HTERT RPE-1 (cell line): Measurements from ENCODE around the gene INS.
"Not testable (repeated sequence)": the region's sequence is repeated elsewhere in the genome, so short reads cannot be mapped to it uniquely, and the experiment has no call there.

Source experiments
- in situ Hi-C: fragments of 300-500 bp; cut with MboI; formaldehyde crosslinking; loops from 4 replicates; pipeline ENCODE4 v1.14.3; 2020; ENCODE audit warnings: low sequenced_read_pairs

INS gene

DNA sequence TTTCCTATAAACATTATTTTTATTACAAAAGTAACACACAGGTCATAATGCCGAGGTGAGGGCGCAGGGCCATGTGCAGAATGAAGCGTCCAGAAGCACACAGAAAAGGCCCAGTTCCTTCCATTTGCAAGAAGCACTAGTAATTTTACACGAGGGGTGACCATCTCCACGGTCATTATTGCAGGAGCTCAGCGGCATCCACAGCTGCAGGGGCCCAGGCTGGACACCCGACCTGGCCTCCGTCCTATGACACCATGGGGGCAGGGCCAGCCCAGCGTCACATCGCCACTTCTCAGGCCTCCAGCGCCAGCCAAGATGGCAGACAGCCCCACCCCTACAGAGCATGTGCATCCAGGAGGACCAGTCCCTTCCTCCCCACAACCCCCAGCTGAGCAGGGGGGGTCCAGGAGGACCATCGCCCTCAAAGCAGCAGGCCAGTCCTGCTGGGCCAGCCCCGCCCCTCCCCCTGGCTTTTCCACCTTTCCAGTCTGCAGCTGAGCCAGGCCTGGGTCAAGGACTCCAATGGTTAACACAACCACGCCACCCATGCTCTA, 25.3 kb downstream of the INS start:
- in situ Hi-C loops = no loop called here

DNA sequence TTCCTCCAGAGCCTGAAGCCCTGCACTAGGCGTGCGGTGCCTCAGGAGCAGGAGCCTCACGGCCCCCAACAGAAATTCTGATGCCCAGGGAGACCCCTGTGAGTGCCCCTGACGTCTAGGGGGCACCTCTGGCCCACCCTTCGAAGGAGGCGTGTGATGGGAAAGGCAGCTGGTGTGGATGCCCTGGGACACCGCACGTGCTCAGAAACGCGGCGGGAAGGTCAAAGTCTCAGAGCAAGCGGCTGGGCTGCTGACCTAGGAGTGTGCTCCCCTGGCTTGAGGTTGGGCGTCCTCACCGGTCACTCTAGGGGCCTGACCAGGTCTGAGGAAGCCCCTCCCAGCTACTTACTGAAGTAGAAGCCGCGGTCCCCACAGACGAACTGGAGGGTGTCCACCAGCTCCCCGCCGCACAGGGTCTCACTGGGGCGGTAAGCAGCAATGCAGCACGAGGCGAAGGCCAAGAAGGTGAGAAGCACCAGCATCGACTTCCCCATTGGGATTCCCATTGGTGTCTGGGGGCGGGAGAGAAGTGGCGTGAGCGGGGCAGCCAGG, 25.9 kb downstream of the INS start:
- in situ Hi-C loops = no loop called here

DNA sequence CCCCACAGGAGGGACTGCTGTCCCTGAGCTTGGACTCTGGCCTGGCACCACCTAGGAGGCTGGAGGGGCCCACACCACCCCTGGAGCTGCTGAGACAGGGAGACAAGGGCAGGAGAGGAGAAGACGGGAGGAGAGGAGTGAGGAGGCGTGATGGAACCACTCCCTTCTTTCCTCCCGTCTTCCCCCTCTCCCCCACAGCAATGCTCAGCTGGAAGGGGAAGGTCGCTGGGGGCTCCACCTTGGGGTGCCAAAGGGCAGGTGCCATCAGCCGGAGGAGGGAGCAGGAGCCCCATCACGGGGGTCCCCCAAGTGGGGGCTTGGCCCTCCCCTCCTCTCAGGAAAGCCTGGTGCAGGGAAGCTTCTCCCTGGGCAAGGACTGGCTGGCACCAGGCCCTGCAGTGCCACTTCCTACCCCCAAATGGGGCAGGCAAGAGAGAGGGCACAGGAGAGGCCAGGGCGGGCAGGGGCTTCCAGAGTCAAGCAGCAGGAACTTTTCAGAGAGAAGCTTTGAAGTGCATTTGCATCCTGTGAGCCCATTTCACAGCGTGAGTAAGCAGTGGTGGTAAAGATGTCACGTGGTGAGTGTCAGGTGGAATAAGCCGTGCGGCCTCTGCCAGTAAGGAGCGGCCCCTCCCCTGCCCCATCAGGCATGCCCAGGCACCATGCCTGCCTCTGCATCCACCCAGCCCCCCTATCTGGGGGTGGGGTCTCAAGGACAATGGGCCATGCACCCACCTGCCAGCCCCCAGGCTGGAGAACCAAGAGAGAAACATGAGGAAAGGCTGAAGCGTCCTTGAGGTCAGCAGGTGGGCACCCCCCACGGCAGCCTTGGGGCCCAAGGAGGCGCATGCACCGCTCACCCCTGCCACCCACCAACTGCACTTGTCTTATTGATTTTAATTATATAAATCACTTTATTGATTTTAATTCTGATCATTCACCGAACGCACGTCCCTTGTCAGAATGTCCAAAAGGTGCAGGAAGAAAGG, 26.7 kb downstream of the INS start:
- in situ Hi-C loops = no loop called here

DNA sequence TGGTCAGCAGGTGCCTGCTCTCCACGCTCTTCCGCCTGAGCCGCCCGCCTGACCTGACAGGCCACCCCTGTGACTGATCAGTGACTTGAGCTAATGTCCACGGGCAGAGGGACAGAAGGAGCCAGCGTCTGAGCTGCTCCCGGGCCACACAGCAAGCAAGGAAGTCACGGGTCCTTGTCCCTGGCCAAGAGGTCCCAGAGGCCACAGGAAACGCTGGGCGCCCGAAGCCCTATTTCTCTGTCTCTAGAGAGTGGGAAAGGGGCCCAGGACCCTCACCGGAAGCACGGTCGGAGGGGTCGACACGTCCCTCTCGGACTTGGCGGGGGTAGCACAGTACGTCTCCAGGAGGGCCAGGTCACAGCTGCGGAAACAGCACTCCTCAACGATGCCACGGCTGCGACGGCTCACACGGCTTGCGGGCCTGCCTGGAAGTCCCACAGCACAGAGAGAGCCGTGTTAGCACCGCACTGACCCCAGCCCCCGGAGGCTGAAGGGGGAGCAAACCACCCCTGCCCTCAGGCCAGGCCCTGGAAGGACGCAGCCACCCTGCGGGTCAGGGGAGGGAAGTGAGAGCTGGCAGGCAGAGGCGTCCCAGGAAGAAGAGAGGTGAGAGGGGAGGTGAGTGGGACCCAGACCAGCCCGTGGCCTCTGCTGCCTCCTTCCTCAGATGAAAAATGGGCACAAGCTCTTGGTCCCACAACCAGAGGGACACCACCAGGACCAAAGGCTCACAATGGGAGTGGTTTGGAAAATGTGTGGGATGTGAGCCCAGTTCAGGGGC, 27.6 kb downstream of the INS start:
- in situ Hi-C loops = no loop called here

DNA sequence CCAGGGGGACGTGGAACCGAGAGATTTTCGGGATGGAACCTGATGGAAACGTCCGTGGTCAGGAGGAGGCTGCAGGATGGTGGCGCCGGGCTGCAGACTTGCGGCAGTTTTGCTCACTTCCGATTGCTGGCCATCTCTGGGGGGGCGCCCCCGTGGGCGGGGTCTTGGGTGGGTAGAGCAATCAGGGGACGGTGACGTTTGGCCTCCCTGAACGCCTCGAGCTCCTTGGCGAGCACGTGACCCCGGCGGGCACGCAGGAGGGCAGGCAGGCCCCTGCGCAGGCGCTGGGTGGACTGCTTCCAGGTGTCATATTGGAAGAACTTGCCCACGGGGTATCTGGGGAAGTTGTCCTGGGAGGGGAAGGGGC, 28.2 kb downstream of the INS start:
- in situ Hi-C loops = no loop called here

DNA sequence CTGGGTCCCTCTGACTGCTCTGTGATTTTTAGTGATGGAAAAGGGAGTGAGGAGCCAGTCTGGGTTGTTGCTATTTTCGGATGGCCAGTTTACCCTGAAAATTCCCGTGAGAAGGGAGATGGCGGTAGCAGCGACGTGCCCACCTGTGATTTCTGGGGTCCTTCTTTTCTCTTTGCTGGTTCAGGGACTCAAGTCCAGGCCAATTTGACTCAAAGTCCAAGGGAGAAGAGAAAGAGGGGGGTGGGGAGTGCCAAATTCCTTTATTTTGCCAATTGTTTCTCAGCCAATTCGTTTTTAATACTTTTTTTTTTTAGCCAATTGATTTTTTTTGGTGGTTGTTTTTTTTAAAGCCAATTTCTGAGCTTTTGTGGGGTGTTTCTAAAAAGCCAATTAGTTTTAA, 28.8 kb downstream of the INS start:
- in situ Hi-C loops = no loop called here

DNA sequence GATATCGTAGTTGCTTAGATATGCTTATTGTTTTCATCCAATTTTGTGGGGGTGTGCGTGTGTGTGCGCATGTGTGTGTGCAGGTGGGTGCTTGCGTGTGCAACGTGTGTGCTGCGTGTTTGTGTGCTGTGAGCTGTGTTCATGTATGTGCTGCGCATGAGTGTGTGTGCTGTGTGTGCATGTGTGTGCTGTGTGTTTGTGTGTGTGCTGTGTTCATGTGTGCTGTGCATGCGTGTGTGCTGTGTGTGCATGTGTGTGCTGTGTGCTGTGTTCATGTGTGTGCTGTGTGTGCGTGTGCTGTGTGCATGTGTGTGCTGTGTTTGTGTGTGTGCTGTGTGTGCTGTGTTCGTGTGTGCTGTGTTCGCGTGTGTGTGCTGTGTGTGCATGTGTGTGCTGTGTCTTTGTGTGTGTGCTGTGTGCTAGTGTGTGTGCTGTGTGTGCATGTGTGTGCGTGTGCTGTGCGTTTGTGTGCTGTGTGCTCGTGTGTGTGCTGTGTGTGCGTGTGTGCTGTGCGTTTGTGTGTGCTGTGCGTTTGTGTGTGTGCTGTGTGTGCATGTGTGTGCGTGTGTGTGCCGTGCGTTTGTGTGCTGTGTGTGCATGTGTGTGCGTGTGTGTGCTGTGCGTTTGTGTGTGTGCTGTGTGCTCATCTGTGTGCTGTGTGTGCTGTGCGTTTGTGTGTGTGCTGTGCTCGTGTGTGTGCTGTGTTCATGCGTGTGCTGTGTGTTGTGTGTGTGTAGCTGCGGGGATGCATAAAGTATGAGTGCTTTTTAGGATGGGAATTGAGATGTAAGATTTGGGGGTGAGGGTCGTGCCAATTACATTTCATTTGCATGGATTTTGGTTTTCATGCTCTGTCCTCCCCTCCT, 29.4 kb downstream of the INS start:
- in situ Hi-C loops = no loop called here

DNA sequence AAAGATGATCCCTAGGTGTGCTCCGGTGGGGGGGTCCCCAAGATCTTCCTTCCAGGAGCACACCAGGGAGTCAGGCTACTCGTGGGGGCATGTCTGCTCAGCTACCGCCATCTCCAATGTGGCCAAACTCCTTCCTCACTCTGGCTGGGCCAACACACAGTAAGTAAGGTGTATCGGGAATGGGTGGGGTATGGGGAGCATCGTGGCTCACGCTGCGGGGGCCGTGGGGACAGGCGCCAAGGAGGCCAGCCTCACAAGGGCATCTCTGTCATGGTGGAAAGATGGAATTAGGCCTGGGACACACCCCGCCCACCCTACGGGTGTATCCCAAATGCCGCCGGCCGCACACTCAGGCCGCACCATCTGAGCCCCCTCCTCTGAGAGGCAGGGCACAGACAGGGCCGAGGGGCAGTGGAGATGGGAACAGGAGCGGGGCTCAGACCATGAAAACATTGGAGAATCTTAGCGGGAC, 30.1 kb downstream of the INS start:
- in situ Hi-C loops = no loop called here

DNA sequence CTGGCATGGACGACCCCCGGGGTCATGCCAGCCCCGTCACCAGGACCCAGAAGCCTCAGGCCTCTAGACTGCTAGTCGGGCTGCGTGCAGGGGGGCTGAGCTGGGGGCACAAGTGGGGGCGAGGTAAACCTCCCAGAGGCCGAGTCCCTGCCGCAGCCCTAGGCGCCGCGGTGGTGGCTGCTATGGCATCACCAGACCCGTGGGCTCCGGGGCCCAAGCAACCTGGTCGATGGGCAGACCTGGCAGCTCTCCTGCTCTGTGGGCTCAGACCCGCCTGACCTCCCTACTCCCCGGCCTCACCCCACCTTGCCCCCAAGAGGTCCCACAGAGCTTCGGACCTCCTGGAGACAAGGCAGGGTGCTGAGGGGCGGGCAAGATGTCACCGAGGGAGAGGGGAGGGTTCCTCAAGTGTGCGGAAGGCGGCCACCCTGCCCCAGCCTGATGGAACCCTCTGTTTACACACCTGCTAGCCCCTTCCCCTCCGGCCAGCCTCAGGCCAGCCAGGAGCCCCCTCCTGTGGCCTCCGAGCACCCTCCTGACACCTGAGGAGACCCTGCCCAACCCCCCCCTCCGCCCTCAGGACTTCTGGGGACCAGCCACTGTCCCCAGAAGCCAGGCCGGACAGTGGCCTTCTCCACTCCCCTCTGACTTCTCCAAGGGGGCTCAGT, 31.2 kb downstream of the INS start:
- in situ Hi-C loops = no loop called here

DNA sequence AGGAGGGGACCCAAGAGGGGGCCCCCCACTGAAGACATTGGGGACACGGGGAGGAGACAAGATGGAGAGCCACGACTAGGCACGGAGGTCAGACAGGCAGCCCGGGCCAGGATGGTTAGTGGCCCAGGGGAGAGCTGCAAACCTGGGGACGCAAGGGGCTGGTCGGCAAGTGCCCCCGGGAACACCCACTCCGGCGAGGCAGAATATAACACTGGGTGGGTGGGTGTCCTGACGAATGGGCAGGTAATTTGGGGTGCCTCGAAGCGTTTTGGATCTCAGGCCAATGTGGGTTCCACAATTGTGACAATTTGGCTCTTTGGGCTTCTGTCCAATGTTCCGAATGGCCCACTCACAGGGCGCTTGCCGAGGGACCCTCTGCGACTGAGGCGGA, 31.7 kb downstream of the INS start:
- in situ Hi-C loops = no loop called here

DNA sequence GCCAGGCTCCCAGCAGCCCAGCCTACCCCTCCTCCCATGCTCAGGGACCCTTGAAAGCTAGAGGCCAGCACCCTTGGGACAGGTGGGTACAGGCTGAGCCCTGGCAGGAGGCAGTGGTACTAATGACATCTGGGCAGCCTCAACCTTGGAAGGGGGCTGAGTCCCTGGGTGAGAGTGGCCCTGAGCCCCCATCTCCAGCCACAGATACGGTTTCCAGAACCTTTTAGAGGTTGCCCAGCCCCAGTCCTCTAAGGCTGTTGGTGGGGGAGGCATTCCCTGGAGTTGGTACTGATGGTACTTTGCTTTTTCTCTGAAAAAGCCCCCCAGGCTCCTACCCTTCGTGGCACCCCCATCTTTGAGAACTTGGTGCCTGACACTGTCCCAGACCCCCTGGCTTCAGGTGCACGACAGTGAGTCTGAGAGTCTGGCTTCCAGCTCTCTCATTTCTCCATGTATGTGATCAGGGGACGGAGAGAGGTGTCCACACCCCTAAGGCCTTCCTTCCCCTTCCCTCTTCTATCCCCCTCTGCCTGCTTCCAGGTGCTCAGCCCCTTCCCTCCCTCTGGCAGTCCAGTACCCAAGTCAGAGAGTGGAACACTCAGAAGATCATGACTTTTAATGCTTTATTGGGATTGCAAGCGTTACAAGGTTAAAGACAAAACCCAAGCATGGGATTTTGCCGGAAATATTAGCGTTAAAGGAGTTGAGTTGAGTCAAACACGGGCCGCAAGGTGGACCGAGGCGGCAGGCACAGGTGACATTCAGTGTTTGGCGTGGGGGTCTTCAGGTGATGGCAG, 32.3 kb downstream of the INS start:
- in situ Hi-C loops = no loop called here

DNA sequence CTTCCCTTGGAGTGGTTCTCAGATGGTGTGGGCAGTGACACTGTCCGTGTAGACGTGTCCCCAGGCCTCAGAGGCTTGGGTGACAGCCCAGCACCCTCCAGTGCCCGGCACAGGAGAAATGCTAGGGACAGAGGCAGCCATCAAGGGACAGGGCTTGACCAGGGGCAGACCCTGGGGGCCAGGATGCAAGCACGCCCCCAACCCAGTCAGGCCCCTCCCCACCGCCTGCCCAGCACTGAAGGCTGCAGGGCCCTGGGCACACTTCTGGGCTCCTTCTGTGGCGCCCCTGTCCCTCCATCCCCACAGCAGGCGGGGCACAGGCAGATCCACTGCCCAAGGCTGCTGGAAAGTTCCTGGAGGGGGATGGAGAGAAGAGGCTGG, 32.9 kb downstream of the INS start:
- in situ Hi-C loops = no loop called here

DNA sequence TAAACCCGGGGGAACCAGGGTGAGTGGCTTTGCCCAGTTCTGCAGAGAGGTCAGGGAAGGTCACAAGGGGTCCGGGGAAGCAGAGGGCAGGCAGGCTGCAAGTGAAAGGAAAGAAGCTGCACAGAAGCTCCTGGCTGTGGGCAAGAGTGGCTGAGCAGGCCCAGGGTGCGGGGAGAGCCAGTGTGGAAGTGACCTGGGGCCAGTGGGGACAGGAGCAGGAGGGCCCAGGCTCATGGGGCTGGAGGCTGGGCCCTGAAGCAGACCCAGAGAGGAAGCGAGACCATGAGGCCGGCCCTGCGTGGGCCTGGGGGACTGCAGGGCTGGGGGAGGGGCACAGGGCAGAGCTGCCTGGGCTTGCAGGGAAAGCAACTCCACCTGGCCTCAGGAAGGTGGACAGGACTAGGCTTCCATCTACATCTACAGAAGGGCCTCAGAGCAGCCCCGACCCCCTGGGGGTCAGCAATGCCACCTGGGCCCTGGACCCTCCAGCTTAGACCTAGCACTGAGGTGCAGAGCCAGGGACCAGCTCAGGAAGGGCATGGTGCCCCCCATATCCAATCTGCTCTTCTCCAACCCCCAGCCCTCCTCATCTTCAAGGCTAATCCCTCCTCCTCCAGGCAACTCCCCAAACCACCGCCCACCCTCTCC, 33.4 kb downstream of the INS start:
- in situ Hi-C loops = no loop called here

DNA sequence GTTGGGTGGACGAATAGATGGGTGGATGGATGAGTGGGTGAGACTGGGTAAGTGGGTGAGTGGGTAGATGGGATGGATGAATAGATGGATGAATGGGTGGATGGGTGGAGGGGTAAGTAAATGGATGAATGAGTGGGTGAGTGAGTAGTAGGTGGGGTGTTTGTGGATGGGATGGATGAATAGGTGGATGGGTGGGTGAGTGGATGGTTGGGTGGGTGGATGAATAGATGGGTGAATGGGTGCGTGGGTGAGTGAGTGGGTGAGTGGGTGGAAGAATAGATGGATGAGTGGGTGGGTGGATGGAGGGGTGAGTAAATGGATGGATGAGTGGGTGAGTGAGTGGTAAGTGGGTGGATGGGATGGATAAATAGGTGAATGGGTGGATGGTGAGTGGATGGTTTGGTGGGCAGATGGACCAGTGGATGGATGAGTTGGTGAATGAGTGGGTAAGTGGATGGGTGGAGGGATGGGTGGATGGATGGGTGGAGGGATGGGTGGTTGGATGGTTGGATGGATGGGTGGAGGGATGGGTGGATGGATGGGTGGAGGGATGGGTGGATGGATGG, 34.4 kb downstream of the INS start:
- in situ Hi-C loops = no loop called here

DNA sequence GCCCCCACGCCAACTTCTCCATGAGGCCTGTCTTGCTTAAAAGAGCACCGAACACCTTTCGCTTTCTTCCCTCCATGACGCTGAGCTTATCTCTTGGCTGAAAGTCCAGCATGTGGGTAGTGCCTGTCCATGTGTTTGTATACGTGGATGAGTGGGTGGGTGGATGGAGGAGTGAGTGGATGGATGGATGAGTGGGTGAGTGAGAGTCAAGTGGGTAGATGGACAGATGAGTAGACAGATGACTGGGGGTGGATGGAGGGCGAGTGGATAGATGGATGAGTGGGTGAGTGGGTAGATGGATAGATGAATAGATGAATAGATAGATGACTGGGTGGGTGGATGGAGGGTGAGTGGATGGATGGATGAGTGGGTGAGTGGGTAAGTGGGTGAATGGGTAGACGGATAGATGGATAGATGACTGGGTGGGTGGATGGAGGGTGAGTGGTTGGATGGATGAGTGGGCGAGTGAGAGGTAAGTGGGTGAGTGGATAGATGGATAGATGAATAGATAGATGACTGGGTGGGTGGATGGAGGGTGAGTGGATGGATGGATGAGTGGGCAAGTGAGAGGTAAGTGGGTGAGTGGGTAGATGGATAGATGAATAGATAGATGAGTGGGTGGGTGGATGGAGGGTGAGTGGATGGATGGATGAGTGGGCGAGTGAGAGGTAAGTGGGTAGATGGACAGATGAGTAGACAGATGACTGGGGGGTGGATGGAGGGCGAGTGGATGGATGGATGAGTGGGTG, 36.1 kb downstream of the INS start:
- in situ Hi-C loops = not testable (repeated sequence)

DNA sequence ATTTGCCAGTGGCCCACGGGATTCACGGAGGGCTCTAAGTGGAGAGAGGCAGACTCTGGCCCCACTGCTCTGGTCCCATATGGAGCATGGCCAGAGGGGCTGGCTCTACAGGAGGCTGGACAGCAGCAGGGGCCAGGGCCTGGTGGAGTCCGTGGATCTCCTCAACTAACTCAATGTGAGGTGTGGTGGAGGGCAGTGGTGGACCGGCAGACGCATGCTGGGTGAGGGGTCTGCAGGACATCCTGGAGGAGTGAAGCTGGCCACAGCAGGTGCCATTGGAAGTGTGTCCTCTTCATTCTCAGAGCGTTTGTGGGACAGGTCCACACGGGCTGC, 37.4 kb downstream of the INS start:
- in situ Hi-C loops = no loop called here

DNA sequence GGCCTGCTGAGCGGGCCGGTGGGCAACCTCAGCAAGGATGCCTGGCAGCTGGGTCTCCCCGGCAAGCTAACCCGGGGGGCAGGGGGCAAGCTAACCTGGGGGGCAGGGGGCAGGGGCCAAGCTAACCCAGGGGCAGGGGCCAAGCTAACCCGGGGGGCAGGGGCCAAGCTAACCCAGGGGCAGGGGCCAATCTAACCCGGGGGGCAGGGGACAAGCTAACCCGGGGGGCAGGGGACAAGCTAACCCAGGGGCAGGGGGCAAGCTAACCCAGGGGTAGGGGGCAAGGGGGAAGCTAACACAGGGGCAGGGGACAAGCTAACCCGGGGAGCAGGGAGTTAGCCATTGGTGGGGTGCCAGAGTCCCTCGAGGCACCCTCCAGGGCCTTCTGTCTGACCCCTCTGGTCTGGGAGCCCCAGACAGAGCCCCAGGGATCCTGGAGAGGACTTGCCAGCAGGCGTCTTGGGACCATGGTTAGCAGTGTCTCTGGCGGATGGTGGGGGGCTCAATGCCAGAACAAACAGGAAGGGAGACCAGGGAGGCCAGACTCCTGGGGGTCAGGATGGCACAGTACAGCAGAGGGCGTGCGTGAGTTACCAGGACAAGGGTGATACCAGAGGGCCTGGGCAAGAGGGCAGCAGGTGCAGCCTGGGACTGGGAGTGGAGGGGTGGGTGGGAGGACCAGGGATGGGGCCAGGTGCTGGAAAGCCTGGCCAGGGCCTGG, 37.9 kb downstream of the INS start:
- in situ Hi-C loops = no loop called here
